Activated CD4-positive, alpha-beta T cell treated with anti-CD3 and anti-CD28 coated beads, Interleukin-2, amount 10 ng/mL, durations not matched to agents 24 days and 14 days (primary cell): Measurements from ENCODE around the gene GOLIM4. TPM values are rescaled to one million over a fixed set of nuclear protein-coding genes. Genes with fewer than 3 reads are reported as not detected.
"Not testable (repeated sequence)": the region's sequence is repeated elsewhere in the genome, so short reads cannot be mapped to it uniquely, and the experiment has no call there.

Experiments
- DNase-seq: peaks from one replicate; pipeline ENCODE4 v3.0.0; 2022
- H3K27ac Mint-ChIP-seq: one replicate; pipeline ENCODE4 v1.8.0; 2022; ENCODE audit warnings: mild to moderate bottlenecking, mixed read lengths
- H3K27me3 Mint-ChIP-seq: one replicate; pipeline ENCODE4 v1.8.0; 2022; ENCODE audit warnings: mixed read lengths
- H3K36me3 Mint-ChIP-seq: one replicate; pipeline ENCODE4 v1.8.0; 2022; ENCODE audit warnings: low read depth, mild to moderate bottlenecking, mixed read lengths
- H3K4me1 Mint-ChIP-seq: one replicate; pipeline ENCODE4 v1.8.0; 2021; ENCODE audit warnings: mixed read lengths
- H3K4me3 Mint-ChIP-seq: one replicate; pipeline ENCODE4 v1.8.0; 2022; ENCODE audit warnings: mild to moderate bottlenecking, moderate library complexity, mixed read lengths
- H3K9me3 Mint-ChIP-seq: one replicate; pipeline ENCODE4 v1.8.0; 2021; ENCODE audit warnings: mixed read lengths
- intact Hi-C: fragments of 100-400 bp; cut with micrococcal nuclease; formaldehyde crosslinking; loops from one replicate; pipeline ENCODE4 v1.15.1; 2023
- total RNA-seq: library from RNA; stranded (reverse); gene quantifications from 2 replicates; pipeline ENCODE4 v1.2.3, GENCODE V29; 2022

Gene GOLIM4, protein sequence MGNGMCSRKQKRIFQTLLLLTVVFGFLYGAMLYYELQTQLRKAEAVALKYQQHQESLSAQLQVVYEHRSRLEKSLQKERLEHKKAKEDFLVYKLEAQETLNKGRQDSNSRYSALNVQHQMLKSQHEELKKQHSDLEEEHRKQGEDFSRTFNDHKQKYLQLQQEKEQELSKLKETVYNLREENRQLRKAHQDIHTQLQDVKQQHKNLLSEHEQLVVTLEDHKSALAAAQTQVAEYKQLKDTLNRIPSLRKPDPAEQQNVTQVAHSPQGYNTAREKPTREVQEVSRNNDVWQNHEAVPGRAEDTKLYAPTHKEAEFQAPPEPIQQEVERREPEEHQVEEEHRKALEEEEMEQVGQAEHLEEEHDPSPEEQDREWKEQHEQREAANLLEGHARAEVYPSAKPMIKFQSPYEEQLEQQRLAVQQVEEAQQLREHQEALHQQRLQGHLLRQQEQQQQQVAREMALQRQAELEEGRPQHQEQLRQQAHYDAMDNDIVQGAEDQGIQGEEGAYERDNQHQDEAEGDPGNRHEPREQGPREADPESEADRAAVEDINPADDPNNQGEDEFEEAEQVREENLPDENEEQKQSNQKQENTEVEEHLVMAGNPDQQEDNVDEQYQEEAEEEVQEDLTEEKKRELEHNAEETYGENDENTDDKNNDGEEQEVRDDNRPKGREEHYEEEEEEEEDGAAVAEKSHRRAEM
- total RNA-seq: 8.5 and 8.6 TPM in 2 replicates

DNA sequence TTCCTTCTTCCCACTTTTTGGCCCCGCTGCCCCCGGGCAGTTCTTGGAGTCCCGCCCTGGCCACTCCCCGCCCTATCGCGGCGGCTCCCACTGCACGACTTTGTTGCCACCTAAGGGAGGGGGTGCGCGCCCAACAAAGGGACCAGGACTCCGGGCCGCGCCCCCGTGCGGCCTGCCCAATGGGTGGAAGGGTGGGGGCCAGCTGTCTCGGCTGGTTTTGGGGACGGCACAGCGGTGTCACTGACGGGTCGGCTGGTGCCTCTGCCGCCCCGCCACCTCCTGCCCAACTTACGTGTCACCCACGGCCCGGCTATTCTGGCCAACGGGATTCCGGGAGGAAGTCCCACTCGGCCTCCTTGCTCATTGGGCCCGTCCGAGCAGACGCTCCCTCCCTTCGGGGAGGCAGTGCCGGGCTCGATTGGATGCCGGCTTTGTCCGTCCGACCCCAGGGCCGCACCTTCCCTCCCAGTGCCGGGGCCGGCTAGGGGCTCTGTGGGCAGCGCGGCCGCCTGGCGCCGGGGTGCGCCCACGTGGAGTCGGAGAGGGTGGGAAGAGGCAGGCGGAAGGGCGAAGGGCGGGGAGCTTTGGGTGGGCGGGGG lies at the start of gene GOLIM4:
TSS of gene GOLIM4 (minus strand) at position 314 of the 599 bp plus-strand sequence. CDS start 639 bp downstream, outside the sequence.
- intact Hi-C loops: loop anchor here (1.0 to 2.0 kb wide), 3 partner anchors 34 to 361 kb away; partner anchors contain the start of genes PDCD10 and SERPINI1
- Mint-ChIP-seq H3K9me3 (no peaks in the 10 kb centered on the region), H3K27ac (peak within 1 kb of the TSS; percentile 86)

DNA sequence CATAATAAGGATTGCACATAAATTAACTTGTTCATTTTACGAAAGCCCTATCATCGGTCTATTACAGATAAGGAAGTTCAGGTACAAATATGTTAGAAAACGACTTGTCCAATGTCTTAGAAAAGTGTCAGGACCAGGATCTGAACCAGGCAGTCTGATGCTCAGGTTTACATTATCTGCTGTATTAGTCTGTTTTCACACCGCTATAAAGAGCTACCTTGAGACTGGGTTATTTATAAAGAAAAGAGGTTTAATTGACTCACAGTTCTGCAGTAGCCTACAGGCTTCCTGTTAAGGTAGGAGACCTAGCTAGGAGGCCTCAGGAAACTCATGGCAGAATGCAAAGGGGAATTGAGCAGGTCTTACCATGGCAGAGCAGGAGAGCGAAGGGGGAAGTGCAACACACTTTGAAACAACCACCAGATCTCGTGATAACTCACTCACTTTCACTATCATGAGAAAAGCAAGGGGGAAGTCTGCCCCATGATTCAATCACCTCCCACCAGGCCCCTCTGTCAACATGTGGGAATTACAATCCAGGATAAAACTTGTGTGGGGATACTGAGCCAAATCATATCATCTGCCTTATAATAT lies 45.8 kb upstream of the GOLIM4 start:
- no peaks in the 10 kb centered on the region for H3K9me3 Mint-ChIP-seq
- H3K4me1 Mint-ChIP-seq: no peaks in the 10 kb centered on the region
- DNase-seq: no peak
- H3K36me3 Mint-ChIP-seq: no peaks in the 10 kb centered on the region
- H3K27me3 Mint-ChIP-seq: peaks cover 3% of the 10 kb centered on the region
- no peak overlapping the region for H3K4me3 Mint-ChIP-seq
- H3K27ac Mint-ChIP-seq: no peak overlapping the region
- intact Hi-C loops: no loop called here

More for the DNA sequence above, at the start of gene GOLIM4:
- no peaks in the 10 kb centered on the region for H3K36me3 Mint-ChIP-seq
- H3K27me3 Mint-ChIP-seq: peaks cover 36% of the 10 kb centered on the region
- peak within 1 kb of the TSS; percentile 83 for H3K4me3 Mint-ChIP-seq
- peaks cover 10% of the 10 kb centered on the region for H3K4me1 Mint-ChIP-seq
- DNase-seq: peak; percentile 86

DNA sequence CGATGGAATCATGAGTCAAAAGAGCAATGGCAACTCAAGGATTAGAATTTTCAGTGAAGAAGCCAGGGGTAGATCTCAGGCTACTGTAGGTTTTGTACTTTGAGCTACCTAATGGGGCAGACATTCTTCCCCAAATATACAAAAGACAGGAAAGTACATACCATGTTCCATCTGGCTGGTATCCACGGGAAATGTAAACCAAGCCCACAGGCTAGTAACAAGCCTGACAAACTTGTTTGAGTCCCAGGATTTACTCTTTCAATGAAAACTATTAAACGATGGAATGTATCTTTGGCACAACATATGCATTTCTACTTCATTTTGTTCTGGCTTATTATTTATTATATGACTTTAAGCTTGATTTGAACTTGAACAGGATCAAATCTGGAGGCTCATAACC lies 44.2 kb upstream of the GOLIM4 start:
- Mint-ChIP-seq H3K9me3 (no peaks in the 10 kb centered on the region), H3K4me3 (no peak overlapping the region), H3K4me1 (no peaks in the 10 kb centered on the region), H3K36me3 (no peaks in the 10 kb centered on the region), H3K27ac (no peak overlapping the region), H3K27me3 (peaks cover 3% of the 10 kb centered on the region)
- DNase-seq: no peak
- intact Hi-C loops: no loop called here

DNA sequence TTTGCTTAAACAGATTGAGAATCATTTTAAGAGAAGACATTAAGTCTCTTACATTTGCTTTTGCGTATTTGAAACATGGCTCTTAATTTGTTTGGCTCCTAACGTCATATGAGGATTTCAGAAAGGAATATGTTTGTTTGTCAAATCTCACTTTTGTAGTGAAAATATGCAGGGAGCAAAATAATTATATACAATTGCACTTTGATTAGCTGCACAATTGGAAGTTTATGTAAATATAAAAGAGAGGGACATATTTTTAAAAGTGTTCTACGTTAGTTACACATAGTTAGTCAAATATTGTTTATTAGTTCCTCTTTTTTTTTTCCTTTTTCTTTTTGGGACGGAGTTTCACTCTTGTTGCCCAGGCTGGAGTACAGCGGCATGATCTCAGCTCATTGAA lies 42.7 kb upstream of the GOLIM4 start:
- Mint-ChIP-seq H3K9me3 (no peaks in the 10 kb centered on the region), H3K4me3 (no peak overlapping the region), H3K4me1 (no peaks in the 10 kb centered on the region), H3K27ac (no peak overlapping the region), H3K36me3 (no peaks in the 10 kb centered on the region), H3K27me3 (peaks cover 3% of the 10 kb centered on the region)
- intact Hi-C loops: no loop called here
- DNase-seq: no peak

DNA sequence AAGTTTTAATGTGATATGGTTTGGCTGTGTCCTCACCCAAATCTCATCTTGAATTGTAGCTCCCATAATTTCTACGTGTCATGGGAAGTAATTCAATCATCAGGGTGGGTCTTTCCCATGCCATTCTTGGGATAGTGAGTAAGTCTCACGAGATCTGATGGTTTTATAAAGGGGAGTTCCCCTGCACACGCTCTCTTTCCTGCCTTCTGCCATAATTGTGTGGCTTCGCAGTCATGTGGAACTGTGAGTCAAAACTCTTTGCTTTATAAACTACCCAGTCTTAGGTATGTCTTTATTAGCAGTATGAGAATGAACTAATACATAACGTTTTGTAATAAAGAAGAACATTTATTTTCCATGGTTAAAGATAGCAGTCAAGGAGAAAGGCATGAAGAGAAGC lies 39.2 kb upstream of the GOLIM4 start:
- Mint-ChIP-seq H3K36me3 (no peaks in the 10 kb centered on the region), H3K9me3 (no peaks in the 10 kb centered on the region), H3K27ac (no peak overlapping the region), H3K4me1 (no peaks in the 10 kb centered on the region), H3K4me3 (no peak overlapping the region), H3K27me3 (no peaks in the 10 kb centered on the region)
- intact Hi-C loops: no loop called here
- no peak for DNase-seq

DNA sequence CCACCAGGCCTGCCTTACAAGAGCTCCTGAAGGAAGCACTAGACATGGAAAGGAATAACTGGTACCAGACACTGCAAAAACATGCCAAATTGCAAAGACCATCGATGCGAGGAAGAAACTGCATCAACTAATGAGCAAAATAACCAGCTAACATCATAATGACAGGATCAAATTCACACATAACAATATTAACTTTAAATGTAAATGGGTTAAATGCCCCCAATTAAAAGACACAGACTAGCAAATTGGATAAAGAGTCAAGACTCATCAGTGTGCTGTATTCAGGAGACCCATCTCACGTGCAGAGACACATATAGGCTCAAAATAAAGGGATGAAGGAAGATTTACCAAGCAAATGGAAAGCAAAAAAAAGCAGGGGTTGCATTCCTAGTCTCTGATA lies 34.5 kb upstream of the GOLIM4 start:
- H3K9me3 Mint-ChIP-seq, intact Hi-C loops, H3K36me3 Mint-ChIP-seq, DNase-seq, H3K27me3 Mint-ChIP-seq, H3K27ac Mint-ChIP-seq, H3K4me1 Mint-ChIP-seq, H3K4me3 Mint-ChIP-seq: not testable (repeated sequence)

DNA sequence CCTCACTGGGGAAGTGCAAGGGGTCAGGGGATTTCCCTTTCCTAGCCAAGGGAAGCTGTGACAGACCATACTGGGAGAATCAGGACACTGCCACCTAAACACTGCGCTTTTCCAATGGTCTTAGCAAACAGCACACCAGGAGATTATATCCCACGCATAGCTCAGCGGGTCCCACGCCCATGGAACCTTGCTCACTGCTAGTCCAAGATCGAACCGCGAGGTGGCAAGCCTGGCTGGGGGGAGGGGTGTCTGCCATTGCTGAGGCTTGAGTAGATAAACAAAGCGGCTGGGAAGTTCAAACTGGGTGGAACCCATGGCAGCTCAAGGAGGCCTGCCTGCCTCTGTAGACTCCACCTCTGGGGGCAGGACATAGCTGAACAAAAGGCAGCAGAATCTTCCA lies 32.7 kb upstream of the GOLIM4 start:
- DNase-seq, H3K27me3 Mint-ChIP-seq, H3K9me3 Mint-ChIP-seq, H3K36me3 Mint-ChIP-seq, H3K4me3 Mint-ChIP-seq, H3K27ac Mint-ChIP-seq, intact Hi-C loops, H3K4me1 Mint-ChIP-seq: not testable (repeated sequence)

DNA sequence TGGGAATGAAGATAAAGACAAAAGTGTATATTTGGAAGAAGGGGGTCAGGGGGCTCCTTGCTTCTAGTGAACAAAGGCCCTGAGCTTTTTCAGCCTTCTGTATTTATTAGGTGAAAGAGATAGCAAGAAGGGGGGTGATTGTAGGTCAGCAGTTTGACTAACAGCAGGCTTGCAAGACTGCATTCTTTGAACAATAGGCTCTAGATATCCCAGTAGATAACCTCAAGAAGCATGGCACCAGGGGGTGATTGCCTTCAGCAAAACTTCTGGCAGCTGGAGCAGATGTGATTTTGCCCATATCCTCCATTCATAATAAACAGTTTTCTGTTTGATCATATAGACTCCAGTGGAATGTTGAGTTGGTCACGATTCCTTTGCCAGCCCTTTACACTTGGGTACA lies 31.7 kb upstream of the GOLIM4 start:
- intact Hi-C loops: no loop called here
- Mint-ChIP-seq H3K4me3 (no peak overlapping the region), H3K36me3 (no peaks in the 10 kb centered on the region), H3K27ac (no peak overlapping the region), H3K27me3 (no peaks in the 10 kb centered on the region), H3K9me3 (no peaks in the 10 kb centered on the region), H3K4me1 (no peaks in the 10 kb centered on the region)
- DNase-seq: no peak

DNA sequence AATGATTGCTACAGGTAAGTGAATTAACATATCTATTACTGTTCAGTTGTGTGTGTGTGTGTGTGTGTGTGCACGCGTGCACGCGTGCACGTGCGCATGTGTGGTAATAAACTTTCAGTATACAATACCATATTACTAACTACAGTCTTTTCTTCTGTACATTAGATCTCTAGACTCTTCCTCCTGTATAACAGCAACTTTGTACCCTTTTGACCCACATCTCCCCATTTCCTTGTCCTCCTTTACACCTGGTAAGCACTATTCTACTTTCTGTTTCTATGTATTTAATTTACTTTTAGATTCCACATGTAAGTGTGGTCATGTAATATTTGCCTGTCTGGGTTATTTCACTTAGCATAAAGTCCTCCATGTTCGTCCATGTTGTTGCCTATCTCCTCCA lies 29.1 kb upstream of the GOLIM4 start:
- H3K36me3 Mint-ChIP-seq: no peaks in the 10 kb centered on the region
- no peaks in the 10 kb centered on the region for H3K9me3 Mint-ChIP-seq
- no peak for DNase-seq
- H3K4me1 Mint-ChIP-seq: no peaks in the 10 kb centered on the region
- no peak overlapping the region for H3K27ac Mint-ChIP-seq
- H3K4me3 Mint-ChIP-seq: no peak overlapping the region
- intact Hi-C loops: no loop called here
- no peaks in the 10 kb centered on the region for H3K27me3 Mint-ChIP-seq

DNA sequence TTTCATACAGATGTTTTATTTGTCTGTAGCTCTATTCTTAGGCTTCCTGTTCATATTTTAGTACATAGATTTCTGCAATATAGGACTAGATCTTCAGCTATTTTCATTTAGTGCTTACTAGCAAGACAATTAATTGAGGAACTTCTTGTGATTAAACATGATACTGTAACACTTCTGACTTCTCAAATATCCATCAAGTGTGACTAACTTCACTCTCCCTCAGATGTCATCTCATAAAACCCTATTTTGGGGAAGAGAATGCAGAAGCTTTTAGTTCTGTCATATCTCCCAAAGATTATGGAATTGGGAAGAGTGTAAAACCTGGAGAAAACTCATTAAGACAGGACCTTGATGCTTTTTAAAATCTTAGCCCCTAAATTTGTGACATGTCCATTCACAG lies 28.6 kb upstream of the GOLIM4 start:
- H3K4me1 Mint-ChIP-seq: no peaks in the 10 kb centered on the region
- no peak for DNase-seq
- no peak overlapping the region for H3K4me3 Mint-ChIP-seq
- H3K27me3 Mint-ChIP-seq: no peaks in the 10 kb centered on the region
- H3K36me3 Mint-ChIP-seq: no peaks in the 10 kb centered on the region
- H3K27ac Mint-ChIP-seq: no peak overlapping the region
- no peaks in the 10 kb centered on the region for H3K9me3 Mint-ChIP-seq
- intact Hi-C loops: no loop called here

DNA sequence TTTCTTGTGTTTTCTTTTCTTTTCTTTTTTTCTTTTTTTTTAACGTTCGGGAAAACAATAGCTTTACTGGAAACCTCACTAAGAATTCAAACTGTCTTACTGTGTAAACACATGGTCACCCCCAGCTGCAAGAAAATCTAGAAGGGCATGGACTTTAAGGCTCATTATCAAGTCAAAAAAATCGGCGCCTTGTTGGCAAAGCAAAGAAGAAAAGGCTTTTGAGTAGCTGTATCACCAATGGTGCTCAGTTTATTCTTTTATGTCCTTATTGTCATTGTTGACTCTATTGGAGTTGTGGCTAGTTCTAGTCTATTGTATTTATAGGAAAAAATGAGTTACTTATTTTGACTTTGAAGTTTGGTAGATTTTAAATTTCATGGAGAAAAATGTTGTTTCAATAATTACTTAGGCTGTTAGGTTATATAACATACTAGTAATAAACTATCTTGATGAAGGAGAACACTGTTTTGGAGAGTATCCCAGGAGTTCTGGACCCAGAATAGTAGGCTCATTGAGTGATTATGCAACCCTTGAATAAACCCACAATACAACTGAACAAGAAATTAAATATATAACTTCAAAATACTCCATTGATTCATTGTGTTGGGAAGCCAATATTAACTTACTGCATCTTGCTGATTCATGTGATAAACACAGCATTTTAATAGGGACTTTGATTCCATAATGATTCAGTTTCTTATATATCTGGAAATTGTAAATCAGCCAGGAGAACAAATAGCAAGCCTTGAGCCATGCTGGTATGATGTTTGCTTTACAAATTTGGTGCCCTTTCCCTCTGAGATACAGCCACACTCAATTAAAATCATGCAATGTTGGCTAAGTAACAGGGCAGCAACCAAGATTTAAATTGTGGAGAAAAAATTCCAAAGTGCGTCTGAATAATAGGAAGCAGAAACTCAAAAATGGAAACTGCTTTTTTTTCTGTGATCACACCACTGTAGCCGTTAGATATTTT lies 27.8 kb upstream of the GOLIM4 start:
- DNase-seq: no peak
- no peaks in the 10 kb centered on the region for H3K4me1 Mint-ChIP-seq
- intact Hi-C loops: no loop called here
- no peaks in the 10 kb centered on the region for H3K27me3 Mint-ChIP-seq
- no peak overlapping the region for H3K27ac Mint-ChIP-seq
- no peaks in the 10 kb centered on the region for H3K36me3 Mint-ChIP-seq
- no peaks in the 10 kb centered on the region for H3K9me3 Mint-ChIP-seq
- H3K4me3 Mint-ChIP-seq: no peak overlapping the region

DNA sequence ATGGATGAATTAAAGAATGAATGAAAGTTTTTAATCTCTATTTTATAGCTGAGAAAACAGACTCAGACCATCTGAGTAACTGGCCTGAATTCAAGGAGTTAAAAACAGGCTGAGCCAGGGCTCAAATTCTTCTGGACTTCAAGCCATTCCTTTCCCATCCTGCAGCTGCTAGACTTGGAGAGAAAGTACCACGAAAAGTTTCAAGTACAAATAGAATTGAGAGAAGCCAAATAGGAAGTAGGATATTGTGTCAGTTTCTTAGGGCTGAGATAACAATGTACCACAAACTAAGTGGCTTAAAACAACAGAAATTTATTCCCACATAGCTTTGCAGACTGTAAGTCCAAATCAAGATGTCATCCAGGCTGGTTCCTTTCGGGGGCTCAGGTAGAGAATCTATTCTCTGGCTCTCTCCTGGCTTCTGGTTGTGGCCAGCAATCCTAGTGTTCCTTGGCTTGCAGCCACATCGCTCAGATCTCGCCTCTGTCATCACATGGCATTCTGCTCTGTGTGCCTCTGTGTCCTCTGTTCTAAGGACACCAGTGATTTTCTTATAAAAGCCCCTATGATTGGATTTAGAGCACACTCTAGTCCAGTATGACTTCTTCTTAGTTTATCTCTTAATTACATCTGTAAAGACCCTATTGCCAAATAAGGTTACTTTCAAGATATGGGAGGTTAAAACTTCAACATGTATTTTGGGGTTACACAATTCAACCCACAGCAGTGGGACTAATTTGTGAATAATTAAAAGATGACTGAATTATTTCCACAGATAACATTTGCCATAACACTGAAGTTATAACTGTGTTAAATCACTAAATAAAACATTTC lies 25.7 kb upstream of the GOLIM4 start:
- intact Hi-C loops: no loop called here

More for the DNA sequence above, 25.7 kb upstream of the GOLIM4 start:
- Mint-ChIP-seq H3K9me3 (no peaks in the 10 kb centered on the region), H3K27me3 (peaks cover 3% of the 10 kb centered on the region), H3K27ac (no peak overlapping the region), H3K4me3 (no peak overlapping the region), H3K4me1 (no peaks in the 10 kb centered on the region), H3K36me3 (no peaks in the 10 kb centered on the region)
- DNase-seq: no peak
